ENCODE measurements around the gene CAP1. TPM values are rescaled to one million over a fixed set of nuclear protein-coding genes. Genes with fewer than 3 reads are reported as not detected.
"Not testable (repeated sequence)": the region's sequence is repeated elsewhere in the genome, so short reads cannot be mapped to it uniquely, and the experiment has no call there.

The CAP1 gene
- total RNA-seq, 1 experiment from 2014 or later, result 255 TPM

- Histone ChIP-seq H3K27me3 (ENCODE audit: insufficient read depth, low read length) (no peaks in the 10 kb centered on the region), H3K4me2 (ENCODE audit: insufficient read depth, insufficient read length, low read length) (no peak overlapping the region), H4K20me1 (ENCODE audit: control insufficient read depth, insufficient read depth, insufficient read length) (no peaks in the 10 kb centered on the region), H3K4me1 (ENCODE audit: insufficient read depth, low read length) (no peaks in the 10 kb centered on the region), H2AFZ (ENCODE audit: low read length) (no peak overlapping the region), H3T11ph (ENCODE audit: low read length) (no peak overlapping the region), H2BK20ac (ENCODE audit: low read depth, low read length, poor library complexity, severe bottlenecking) (no peak overlapping the region), H3K79me2 (ENCODE audit: insufficient read depth, low read length) (no peaks in the 10 kb centered on the region), H3K14ac (ENCODE audit: insufficient read depth, low read length) (no peak overlapping the region), H2AK5ac (ENCODE audit: insufficient read length, low read length) (no peak overlapping the region), H3K23ac (ENCODE audit: insufficient read length, low read depth, low read length) (no peak overlapping the region), H3K56ac (ENCODE audit: insufficient read length, low read depth, low read length) (no peak overlapping the region), H2BK15ac (ENCODE audit: low read depth, low read length) (no peak overlapping the region), H3K18ac (ENCODE audit: insufficient read length, low read depth, low read length) (no peak overlapping the region), H4K8ac (replicated peaks; ENCODE audit: insufficient read length, low read depth, low read length) (no peak overlapping the region), H3K9me3 (ENCODE audit: control insufficient read depth, low read depth, low read length) (no peaks in the 10 kb centered on the region), H3K27ac (ENCODE audit: insufficient read length, low read depth, low read length) (no peak overlapping the region), H3K23me2 (ENCODE audit: insufficient read length, low read depth, low read length, poor library complexity, severe bottlenecking) (no peaks in the 10 kb centered on the region), H2BK120ac (ENCODE audit: low read depth, low read length, poor library complexity, severe bottlenecking) (no peak overlapping the region), H3K4ac (ENCODE audit: low read depth, low read length) (no peak overlapping the region), H4K91ac (ENCODE audit: insufficient read length, low read depth, low read length) (no peak overlapping the region), H3K79me1 (ENCODE audit: insufficient read depth, low read depth, low read length, poor library complexity, severe bottlenecking) (no peaks in the 10 kb centered on the region), H3K9ac (ENCODE audit: extremely low read depth, insufficient read length, low read length) (no peak overlapping the region), H2BK5ac (ENCODE audit: insufficient read length, low read length) (no peak overlapping the region), H2BK12ac (ENCODE audit: insufficient read length, low read depth, low read length) (no peak overlapping the region), H4K5ac (ENCODE audit: insufficient read length, low read depth, low read length) (no peak overlapping the region)
- Mint-ChIP-seq H3K4me3 (no peak overlapping the region), H3K36me3 (ENCODE audit: insufficient read depth in 1 of 3, low read depth in 3 of 3) (no peaks in the 10 kb centered on the region), H3K4me1 (peaks cover 5 to 12% of the 10 kb centered on the region in 2 experiments), H3K27ac (no peak overlapping the region), H3K9me3 (no peaks in the 10 kb centered on the region; a peak in 1 of 5 replicates), H3K27me3 (ENCODE audit: low read depth) (no peaks in the 10 kb centered on the region)
- no CpG with 5 or more reads among the region's 2 CpGs for WGBS (ENCODE audit: extremely low coverage, insufficient read length, low lambda C conversion rate)
- TF ChIP-seq CTCF (conservative IDR thresholded peaks at IDR 0.05), result no peak
- no peak for DNase-seq
These were observed 35.7 kb upstream of the CAP1 start for GRCh38 chr1:40004857-40005256.

GRCh38 chr1:40007481-40008034 is 33.0 kb upstream of the CAP1 start:
- not testable (repeated sequence) for H2BK20ac ChIP-seq (ENCODE audit: low read depth, low read length, poor library complexity, severe bottlenecking); H3K4me3 Mint-ChIP-seq; H3K27ac Mint-ChIP-seq; H3K23ac ChIP-seq (ENCODE audit: insufficient read length, low read depth, low read length); H2BK120ac ChIP-seq (ENCODE audit: low read depth, low read length, poor library complexity, severe bottlenecking); H3K36me3 Mint-ChIP-seq (ENCODE audit: insufficient read depth in 1 of 3, low read depth in 3 of 3); H4K8ac ChIP-seq (replicated peaks; ENCODE audit: insufficient read length, low read depth, low read length); H3K4me2 ChIP-seq (ENCODE audit: insufficient read depth, insufficient read length, low read length); H3K27ac ChIP-seq (ENCODE audit: insufficient read length, low read depth, low read length); H3K56ac ChIP-seq (ENCODE audit: insufficient read length, low read depth, low read length); H2AFZ ChIP-seq (ENCODE audit: low read length); H3K9me3 Mint-ChIP-seq; H2BK15ac ChIP-seq (ENCODE audit: low read depth, low read length); H3K23me2 ChIP-seq (ENCODE audit: insufficient read length, low read depth, low read length, poor library complexity, severe bottlenecking); H3K4ac ChIP-seq (ENCODE audit: low read depth, low read length); H3K14ac ChIP-seq (ENCODE audit: insufficient read depth, low read length); H4K91ac ChIP-seq (ENCODE audit: insufficient read length, low read depth, low read length); DNase-seq; H3T11ph ChIP-seq (ENCODE audit: low read length); H3K79me1 ChIP-seq (ENCODE audit: insufficient read depth, low read depth, low read length, poor library complexity, severe bottlenecking); H2BK12ac ChIP-seq (ENCODE audit: insufficient read length, low read depth, low read length); H3K9me3 ChIP-seq (ENCODE audit: control insufficient read depth, low read depth, low read length); H3K79me2 ChIP-seq (ENCODE audit: insufficient read depth, low read length); H3K18ac ChIP-seq (ENCODE audit: insufficient read length, low read depth, low read length); H4K5ac ChIP-seq (ENCODE audit: insufficient read length, low read depth, low read length); H3K4me1 ChIP-seq (ENCODE audit: insufficient read depth, low read length); H3K27me3 ChIP-seq (ENCODE audit: insufficient read depth, low read length); H3K9ac ChIP-seq (ENCODE audit: extremely low read depth, insufficient read length, low read length); H4K20me1 ChIP-seq (ENCODE audit: control insufficient read depth, insufficient read depth, insufficient read length); H2BK5ac ChIP-seq (ENCODE audit: insufficient read length, low read length); H3K27me3 Mint-ChIP-seq (ENCODE audit: low read depth); H2AK5ac ChIP-seq (ENCODE audit: insufficient read length, low read length)
- WGBS (ENCODE audit: extremely low coverage, insufficient read length, low lambda C conversion rate), result no CpG with 5 or more reads among the region's 3 CpGs
- H3K4me1 Mint-ChIP-seq, result peaks cover 5 to 12% of the 10 kb centered on the region in 2 experiments
